B cell (primary cell): ENCODE results near the gene WDFY2. TPM values are rescaled to one million over a fixed set of nuclear protein-coding genes. Genes with fewer than 3 reads are reported as not detected.

Source experiments
- ATAC-seq: fragments of 200-7000 bp; cut with Tn5 transposase; one replicate; pipeline ENCODE4 v1.10.0; 2021; ENCODE audit warnings: low read depth, mild to moderate bottlenecking, moderate number of reproducible peaks, moderate library complexity
- CTCF ChIA-PET: fragments of 350-600 bp; sonication (Branson Sonifier 250); formaldehyde crosslinking; loops from one replicate; lab custom pipeline; 2021; ENCODE audit warnings: antibody characterized with exemption, inconsistent platforms; lab: Charles Lee
- POLR2A ChIA-PET: fragments of 350-600 bp; sonication (Branson Sonifier 250); formaldehyde crosslinking; loops from one replicate; lab custom pipeline; 2021; ENCODE audit warnings: antibody characterized with exemption; lab: Charles Lee
- DNase-seq: peaks from one replicate; pipeline ENCODE4 v3.0.0; 2013
- H2AFZ ChIP-seq: 2 replicates; pipeline ENCODE4 v1.6.1; 2012; ENCODE audit warnings: mild to moderate bottlenecking, low read depth, low read length; ENCODE audit not compliant: insufficient read depth, poor library complexity, severe bottlenecking
- H3K27ac ChIP-seq, 2 donors: 1 replicate in 1 of 2; 2 replicates in 1 of 2; pipeline ENCODE4 v1.5.1; 2012 to 2013; ENCODE audit warnings: low read length in 2 of 2, mild to moderate bottlenecking in 2 of 2, moderate library complexity in 1 of 2
- H3K27me3 ChIP-seq, 4 experiments: fragments of 200-600 bp in 1 of 4; sonication (generic) in 1 of 4; replicated peaks in 1 of 4; 1 replicate in 2 of 4; 2 replicates in 2 of 4; pipeline versions ENCODE4 v1.6.1 to v1.7.0; 2013 to 2016; ENCODE audit warnings: low read length in 3 of 4, mild to moderate bottlenecking in 2 of 4, mixed read lengths in 1 of 4, moderate library complexity in 1 of 4; ENCODE audit not compliant: insufficient read depth in 4 of 4, control insufficient read depth in 3 of 4; ENCODE audit errors: control extremely low read depth in 1 of 4
- H3K36me3 ChIP-seq, 2 experiments: replicated peaks in 1 of 2; 1 replicate in 1 of 2; 2 replicates in 1 of 2; pipeline versions ENCODE4 v1.6.1 to v1.7.1; 2013; ENCODE audit warnings: low read length in 1 of 2; ENCODE audit not compliant: insufficient read depth in 2 of 2, control insufficient read depth in 1 of 2; ENCODE audit errors: control extremely low read depth in 1 of 2, extremely low read depth in 1 of 2
- H3K4me1 ChIP-seq, 2 donors: fragments of 200-600 bp in 1 of 2; sonication (generic) in 1 of 2; 1 replicate in 1 of 2; 2 replicates in 1 of 2; pipeline versions ENCODE4 v1.5.1 to v1.6.1; 2013 to 2017; ENCODE audit warnings: low read length in 2 of 2; ENCODE audit not compliant: control insufficient read depth in 2 of 2, insufficient read depth in 2 of 2
- H3K4me2 ChIP-seq: replicated peaks from 2 replicates; pipeline ENCODE3; 2012; ENCODE audit warnings: mild to moderate bottlenecking, low read depth, low read length; ENCODE audit not compliant: poor library complexity, severe bottlenecking
- H3K4me3 ChIP-seq, 5 experiments: fragments of 200-600 bp in 1 of 5; sonication (generic) in 1 of 5; 1 replicate in 3 of 5; 2 replicates in 2 of 5; pipeline versions ENCODE4 v1.5.1 to v1.7.0; 2011 to 2016; ENCODE audit warnings: low read length in 4 of 5, mild to moderate bottlenecking in 4 of 5, low read depth in 2 of 5, control low read depth in 1 of 5, moderate library complexity in 1 of 5; ENCODE audit not compliant: insufficient read depth in 1 of 5; ENCODE audit errors: control extremely low read depth in 1 of 5, extremely low read depth in 1 of 5
- H3K79me2 ChIP-seq: fragments of 200-600 bp; sonication (generic); one replicate; pipeline ENCODE4 v1.6.0; 2016; ENCODE audit warnings: low read length; ENCODE audit not compliant: control insufficient read depth, insufficient read depth
- H3K9ac ChIP-seq: fragments of 200-600 bp; sonication (generic); 2 replicates; pipeline ENCODE4 v1.6.1; 2017; ENCODE audit warnings: mild to moderate bottlenecking, low read length, moderate library complexity
- H3K9me3 ChIP-seq, 3 donors: one replicate each; pipeline versions ENCODE4 v1.6.1 to v1.7.1; 2013; ENCODE audit warnings: low read length in 2 of 3; ENCODE audit not compliant: control insufficient read depth in 2 of 3, insufficient read depth in 1 of 3; ENCODE audit errors: control extremely low read depth in 1 of 3
- H4K20me1 ChIP-seq: 2 replicates; pipeline ENCODE4 v1.6.0; 2012; ENCODE audit warnings: mild to moderate bottlenecking, low read length; ENCODE audit not compliant: insufficient read depth, control insufficient read depth, poor library complexity, severe bottlenecking
- H3K27ac Mint-ChIP-seq: one replicate; pipeline ENCODE4 v1.8.0; 2021; ENCODE audit warnings: mixed read lengths
- H3K27me3 Mint-ChIP-seq: one replicate; pipeline ENCODE4 v1.8.0; 2021; ENCODE audit warnings: mixed read lengths
- H3K4me1 Mint-ChIP-seq: one replicate; pipeline ENCODE4 v1.8.0; 2021; ENCODE audit warnings: mixed read lengths
- H3K4me3 Mint-ChIP-seq: one replicate; pipeline ENCODE4 v1.8.0; 2021; ENCODE audit warnings: mixed read lengths
- H3K9me3 Mint-ChIP-seq: one replicate; pipeline ENCODE4 v1.8.0; 2022; ENCODE audit warnings: mixed read lengths; ENCODE audit not compliant: insufficient read depth
- EZH2 ChIP-seq: IDR thresholded peaks from 2 replicates; pipeline ENCODE4 v1.6.1; 2012; ENCODE audit warnings: borderline replicate concordance, low read depth, mild to moderate bottlenecking, moderate library complexity, low read length; ENCODE audit not compliant: insufficient read depth, poor library complexity, severe bottlenecking
- WGBS: methylation state at CpG from one replicate; pipeline ENCODE4 v1.1.5; 2013; ENCODE audit warnings: missing lambda C conversion rate; ENCODE audit not compliant: insufficient coverage; 5-methylcytosine and 5-hydroxymethylcytosine counted together
- intact Hi-C: fragments of 100-400 bp; cut with micrococcal nuclease; formaldehyde crosslinking; loops from one replicate; pipeline ENCODE4 v1.10.0; 2022
- polyA plus RNA-seq: library from polyadenylated mRNA; depleted of rRNA; stranded (reverse); fragments of >200 nt; gene quantifications from 2 replicates; pipeline ENCODE4 v1.2.3, GENCODE V29; 2012
- total RNA-seq, 2 donors: library from RNA; stranded (reverse); fragments of 120-200 nt in 1 of 2; gene quantifications; 1 replicate in 1 of 2; 2 replicates in 1 of 2; pipeline versions ENCODE4 v1.2.3 to v1.2.4, GENCODE V29; 2013 to 2022
- TF ChIP-seq, protein P1 (sequence below): fragments of 200-600 bp; IDR thresholded peaks from one replicate; pipeline ENCODE4 v1.8.0; 2022; ENCODE audit warnings: antibody characterized with exemption, mild to moderate bottlenecking

WDFY2 gene
- total and polyA plus RNA-seq, 2 donors (not counting 1 experiment from before 2014, with no cell fraction given), result 12.4 to 47.7 TPM

GRCh38 chr13:51576754-51577153 lies 7.5 kb upstream of the WDFY2 start:
- Histone ChIP-seq H3K4me1 (no peaks in the 10 kb centered on the region), H3K79me2 (no peaks in the 10 kb centered on the region), H3K9me3 (peaks cover 0 to under 1% (median 0%) of the 10 kb centered on the region in 3 donors), H2AFZ (no peak overlapping the region), H3K27me3 (no peaks in the 10 kb centered on the region), H3K4me2 (no peak overlapping the region), H3K4me3 (no peak overlapping the region), H4K20me1 (no peaks in the 10 kb centered on the region), H3K36me3 (no peaks in the 10 kb centered on the region), H3K9ac (no peak overlapping the region), H3K27ac (no peak overlapping the region)
- Mint-ChIP-seq H3K27ac (no peak overlapping the region), H3K27me3 (no peaks in the 10 kb centered on the region), H3K9me3 (no peaks in the 10 kb centered on the region), H3K4me3 (no peak overlapping the region), H3K4me1 (peaks cover 2% of the 10 kb centered on the region)
- no peak for TF ChIP-seq EZH2
- TF ChIP-seq, protein P1, sequence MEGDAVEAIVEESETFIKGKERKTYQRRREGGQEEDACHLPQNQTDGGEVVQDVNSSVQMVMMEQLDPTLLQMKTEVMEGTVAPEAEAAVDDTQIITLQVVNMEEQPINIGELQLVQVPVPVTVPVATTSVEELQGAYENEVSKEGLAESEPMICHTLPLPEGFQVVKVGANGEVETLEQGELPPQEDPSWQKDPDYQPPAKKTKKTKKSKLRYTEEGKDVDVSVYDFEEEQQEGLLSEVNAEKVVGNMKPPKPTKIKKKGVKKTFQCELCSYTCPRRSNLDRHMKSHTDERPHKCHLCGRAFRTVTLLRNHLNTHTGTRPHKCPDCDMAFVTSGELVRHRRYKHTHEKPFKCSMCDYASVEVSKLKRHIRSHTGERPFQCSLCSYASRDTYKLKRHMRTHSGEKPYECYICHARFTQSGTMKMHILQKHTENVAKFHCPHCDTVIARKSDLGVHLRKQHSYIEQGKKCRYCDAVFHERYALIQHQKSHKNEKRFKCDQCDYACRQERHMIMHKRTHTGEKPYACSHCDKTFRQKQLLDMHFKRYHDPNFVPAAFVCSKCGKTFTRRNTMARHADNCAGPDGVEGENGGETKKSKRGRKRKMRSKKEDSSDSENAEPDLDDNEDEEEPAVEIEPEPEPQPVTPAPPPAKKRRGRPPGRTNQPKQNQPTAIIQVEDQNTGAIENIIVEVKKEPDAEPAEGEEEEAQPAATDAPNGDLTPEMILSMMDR, result no peak
- intact Hi-C loops, result no loop called here
- ChIA-PET POLR2A (no interaction called here), CTCF (no interaction called here)
- ATAC-seq (no peak), DNase-seq (no peak)
- 100% methylated on average over 1 of the region's 1 CpG for WGBS

- no peak overlapping the region for H3K27ac Mint-ChIP-seq
- Histone ChIP-seq H3K27ac (no peak overlapping the region), H3K27me3 (no peaks in the 10 kb centered on the region), H3K4me2 (no peak overlapping the region), H3K4me1 (no peaks in the 10 kb centered on the region), H3K79me2 (no peaks in the 10 kb centered on the region), H3K36me3 (no peaks in the 10 kb centered on the region), H3K4me3 (no peak overlapping the region), H3K9me3 (no peaks in the 10 kb centered on the region), H3K9ac (no peak overlapping the region), H4K20me1 (no peaks in the 10 kb centered on the region), H2AFZ (no peak overlapping the region)
- ChIA-PET POLR2A (no interaction called here), CTCF (no interaction called here)
- TF ChIP-seq EZH2, result no peak
- TF ChIP-seq, protein P1, result no peak
- no peak for ATAC-seq
- H3K9me3 Mint-ChIP-seq, result no peaks in the 10 kb centered on the region
- no peak for DNase-seq
- peaks cover 2% of the 10 kb centered on the region for H3K4me1 Mint-ChIP-seq
- intact Hi-C loops, result no loop called here
- no peak overlapping the region for H3K4me3 Mint-ChIP-seq
- 95% methylated on average over 4 of the region's 4 CpGs for WGBS
- H3K27me3 Mint-ChIP-seq, result no peaks in the 10 kb centered on the region
Measured at GRCh38 chr13:51577690-51578089, 6.6 kb upstream of the WDFY2 start.
